NCI-H2029 treated with DMSO at 0.1 percent for 48 hours (cell line): ENCODE data around the gene HSPD1.
A peak's percentile ranks its signal among the peaks of the same experiment; 100 is the strongest.
"Not testable (repeated sequence)": the region's sequence is repeated elsewhere in the genome, so short reads cannot be mapped to it uniquely, and the experiment has no call there.

Experiments used
- DNase-seq: peaks from one replicate; lab custom pipeline; 2025; lab: John Stamatoyannopoulos, UW

Gene HSPD1

GRCh38 chr2:197496695-197497094, 2.9 kb downstream of the HSPD1 start:
- no peak for DNase-seq

GRCh38 chr2:197495433-197496134, 4.1 kb downstream of the HSPD1 start:
- no peak for DNase-seq

- no peak for DNase-seq
Observed at GRCh38 chr2:197487385-197487784, 12.3 kb downstream of the HSPD1 start.

GRCh38 chr2:197486175-197486574, 13.5 kb downstream of the HSPD1 start:
- no peak for DNase-seq

GRCh38 chr2:197484248-197484647, 15.4 kb downstream of the HSPD1 start:
- DNase-seq: not testable (repeated sequence)

- no peak for DNase-seq
Observed at GRCh38 chr2:197480165-197481036, 19.2 kb downstream of the HSPD1 start.

GRCh38 chr2:197477797-197478196, 21.8 kb downstream of the HSPD1 start:
- no peak for DNase-seq

GRCh38 chr2:197472166-197472565, 27.5 kb downstream of the HSPD1 start:
- DNase-seq: no peak

GRCh38 chr2:197464175-197464574, 35.5 kb downstream of the HSPD1 start:
- DNase-seq: no peak

- DNase-seq: no peak
Observed at GRCh38 chr2:197461057-197461456, 38.6 kb downstream of the HSPD1 start.

GRCh38 chr2:197460649-197461048, 39.0 kb downstream of the HSPD1 start:
- no peak for DNase-seq

- DNase-seq: no peak
Observed at GRCh38 chr2:197455428-197455827, 44.2 kb downstream of the HSPD1 start.

GRCh38 chr2:197454923-197455322, 44.7 kb downstream of the HSPD1 start:
- DNase-seq: no peak

- DNase-seq: no peak
Observed at GRCh38 chr2:197453914-197454398, 45.7 kb downstream of the HSPD1 start.

- peak; percentile 92 for DNase-seq
Observed at GRCh38 chr2:197453123-197453913, 46.3 kb downstream of the HSPD1 start, which contains the start of gene COQ10B. COQ10B (plus strand) TSS chr2:197453552; CDS start chr2:197453561, 9 bp downstream.

GRCh38 chr2:197452754-197453122, 46.9 kb downstream of the HSPD1 start:
- no peak for DNase-seq

- DNase-seq: not testable (repeated sequence)
Observed at GRCh38 chr2:197450935-197451358, 48.7 kb downstream of the HSPD1 start.

- peak; percentile 42 for DNase-seq
Observed at GRCh38 chr2:197450465-197450864, 49.2 kb downstream of the HSPD1 start.

GRCh38 chr2:197446844-197447243, 52.8 kb downstream of the HSPD1 start:
- no peak for DNase-seq

- no peak for DNase-seq
Observed at GRCh38 chr2:197445746-197446145, 53.9 kb downstream of the HSPD1 start.

GRCh38 chr2:197442857-197443256, 56.8 kb downstream of the HSPD1 start:
- no peak for DNase-seq

- DNase-seq: no peak
Observed at GRCh38 chr2:197437380-197437779, 62.3 kb downstream of the HSPD1 start.
